Body of pancreas (tissue), 4 donors: ENCODE data around the gene PTPRN.

Experiments used
- POLR2A ChIP-seq, 3 donors: fragments of 450-650 bp; IDR thresholded peaks; one replicate each; pipeline ENCODE4 v1.6.1; 2016; ENCODE audit warnings: antibody characterized with exemption in 3 of 3, mild to moderate bottlenecking in 2 of 3
- TF ChIP-seq, protein P1 (sequence below), 7 experiments: fragments of 450-650 bp in 4 of 7; fragments of 200-600 bp in 3 of 7; sonication (generic) in 3 of 7; IDR thresholded peaks; one replicate each; pipeline ENCODE4 v1.5.1; 2016 to 2019; ENCODE audit warnings: antibody characterized with exemption in 7 of 7

DNA sequence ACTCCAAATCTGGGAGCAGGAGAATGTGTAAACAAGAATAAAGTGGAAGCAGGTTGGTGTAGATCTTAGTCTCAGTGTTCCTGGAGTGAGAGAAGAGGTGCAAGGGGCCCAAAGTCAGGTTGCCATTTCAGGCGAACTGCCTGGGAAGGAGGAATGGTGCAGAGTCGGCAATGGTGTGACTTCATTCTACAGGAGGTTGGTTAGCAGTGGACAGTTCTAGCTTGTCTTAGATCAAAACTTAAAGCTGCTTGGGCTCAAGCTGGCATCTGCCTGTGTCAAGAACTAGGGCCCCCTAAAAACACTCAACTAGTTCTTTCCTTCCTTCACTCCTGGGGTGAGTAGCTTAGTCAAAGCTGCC lies 60.4 kb downstream of the PTPRN start:
- TF ChIP-seq POLR2A (IDR thresholded peaks at IDR 0.05) = no peak
- TF ChIP-seq, protein P1, sequence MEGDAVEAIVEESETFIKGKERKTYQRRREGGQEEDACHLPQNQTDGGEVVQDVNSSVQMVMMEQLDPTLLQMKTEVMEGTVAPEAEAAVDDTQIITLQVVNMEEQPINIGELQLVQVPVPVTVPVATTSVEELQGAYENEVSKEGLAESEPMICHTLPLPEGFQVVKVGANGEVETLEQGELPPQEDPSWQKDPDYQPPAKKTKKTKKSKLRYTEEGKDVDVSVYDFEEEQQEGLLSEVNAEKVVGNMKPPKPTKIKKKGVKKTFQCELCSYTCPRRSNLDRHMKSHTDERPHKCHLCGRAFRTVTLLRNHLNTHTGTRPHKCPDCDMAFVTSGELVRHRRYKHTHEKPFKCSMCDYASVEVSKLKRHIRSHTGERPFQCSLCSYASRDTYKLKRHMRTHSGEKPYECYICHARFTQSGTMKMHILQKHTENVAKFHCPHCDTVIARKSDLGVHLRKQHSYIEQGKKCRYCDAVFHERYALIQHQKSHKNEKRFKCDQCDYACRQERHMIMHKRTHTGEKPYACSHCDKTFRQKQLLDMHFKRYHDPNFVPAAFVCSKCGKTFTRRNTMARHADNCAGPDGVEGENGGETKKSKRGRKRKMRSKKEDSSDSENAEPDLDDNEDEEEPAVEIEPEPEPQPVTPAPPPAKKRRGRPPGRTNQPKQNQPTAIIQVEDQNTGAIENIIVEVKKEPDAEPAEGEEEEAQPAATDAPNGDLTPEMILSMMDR (IDR thresholded peaks at IDR 0.05) = no peak
